GM21825 (cell line): ENCODE results near the gene ABCA3.

Experiments
- ATAC-seq: cut with Tn5 transposase; IDR thresholded peaks from one replicate; pipeline ENCODE4 v1.9.1; 2021; ENCODE audit warnings: mild to moderate bottlenecking, moderate library complexity; ENCODE audit not compliant: unreplicated experiment

The ABCA3 gene

GRCh38 chr16:2235695-2236336 is 104.7 kb downstream of the ABCA3 start:
- no peak for ATAC-seq

- no peak for ATAC-seq
Observed at GRCh38 chr16:2235234-2235651, 105.3 kb downstream of the ABCA3 start.

- ATAC-seq, result no peak
Observed at GRCh38 chr16:2234813-2235170, 105.7 kb downstream of the ABCA3 start.

GRCh38 chr16:2233872-2234812 is 106.4 kb downstream of the ABCA3 start:
- ATAC-seq, result no peak

GRCh38 chr16:2233046-2233775 is 107.3 kb downstream of the ABCA3 start:
- ATAC-seq, result no peak

- no peak for ATAC-seq
Observed at GRCh38 chr16:2232094-2232990, 108.2 kb downstream of the ABCA3 start.

- ATAC-seq, result no peak
Observed at GRCh38 chr16:2231016-2231931, 109.3 kb downstream of the ABCA3 start.

- ATAC-seq, result no peak
Observed at GRCh38 chr16:2230376-2230775, 110.2 kb downstream of the ABCA3 start.

- no peak for ATAC-seq
Observed at GRCh38 chr16:2229632-2230250, 110.8 kb downstream of the ABCA3 start.

GRCh38 chr16:2229091-2229490 is 111.4 kb downstream of the ABCA3 start:
- ATAC-seq, result no peak

GRCh38 chr16:2228161-2228824 is 112.2 kb downstream of the ABCA3 start:
- ATAC-seq, result no peak

GRCh38 chr16:2226918-2227317 is 113.6 kb downstream of the ABCA3 start:
- ATAC-seq, result no peak

GRCh38 chr16:2226245-2226793 is 114.2 kb downstream of the ABCA3 start:
- ATAC-seq, result no peak
